Subcutaneous adipose tissue (tissue), 4 donors: ENCODE measurements around the gene TRDN. TPM values are rescaled to one million over a fixed set of nuclear protein-coding genes. Genes with fewer than 3 reads are reported as not detected.

Source experiments
- total RNA-seq, 4 donors: library from RNA; depleted of rRNA; stranded (reverse); fragments of >200 nt; gene quantifications; one replicate each; pipeline ENCODE4 v1.1.0, GENCODE V29; 2016
- TF ChIP-seq, protein P1 (sequence below): fragments of 450-650 bp; IDR thresholded peaks from one replicate; pipeline ENCODE4 v1.5.1; 2016; ENCODE audit warnings: low read depth, mild to moderate bottlenecking, control low read depth, antibody characterized with exemption, moderate library complexity

TRDN gene
- total RNA-seq, 4 donors from 2014 or later = under 0.01 to 2.8 (median 2.2) TPM; not detected in 1

DNA sequence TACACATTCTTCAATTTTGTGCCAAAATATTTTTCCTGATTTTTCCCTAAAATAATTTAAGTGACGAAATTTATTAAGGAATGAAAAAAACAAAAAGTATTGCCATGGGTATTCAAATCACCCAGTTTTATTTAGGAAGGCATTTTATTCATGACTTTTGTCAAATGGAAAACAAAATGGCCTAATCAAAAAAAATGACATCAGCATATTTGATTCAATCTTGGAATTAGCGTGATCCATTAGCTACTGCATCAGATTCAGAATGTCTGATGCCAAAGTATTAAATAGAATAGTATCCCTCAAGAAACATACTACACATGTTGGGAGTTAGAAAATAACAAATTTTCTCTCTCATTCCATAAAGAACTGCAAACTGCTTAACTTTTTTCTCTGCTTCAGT, 129.2 kb downstream of the TRDN start:
- TF ChIP-seq, protein P1, sequence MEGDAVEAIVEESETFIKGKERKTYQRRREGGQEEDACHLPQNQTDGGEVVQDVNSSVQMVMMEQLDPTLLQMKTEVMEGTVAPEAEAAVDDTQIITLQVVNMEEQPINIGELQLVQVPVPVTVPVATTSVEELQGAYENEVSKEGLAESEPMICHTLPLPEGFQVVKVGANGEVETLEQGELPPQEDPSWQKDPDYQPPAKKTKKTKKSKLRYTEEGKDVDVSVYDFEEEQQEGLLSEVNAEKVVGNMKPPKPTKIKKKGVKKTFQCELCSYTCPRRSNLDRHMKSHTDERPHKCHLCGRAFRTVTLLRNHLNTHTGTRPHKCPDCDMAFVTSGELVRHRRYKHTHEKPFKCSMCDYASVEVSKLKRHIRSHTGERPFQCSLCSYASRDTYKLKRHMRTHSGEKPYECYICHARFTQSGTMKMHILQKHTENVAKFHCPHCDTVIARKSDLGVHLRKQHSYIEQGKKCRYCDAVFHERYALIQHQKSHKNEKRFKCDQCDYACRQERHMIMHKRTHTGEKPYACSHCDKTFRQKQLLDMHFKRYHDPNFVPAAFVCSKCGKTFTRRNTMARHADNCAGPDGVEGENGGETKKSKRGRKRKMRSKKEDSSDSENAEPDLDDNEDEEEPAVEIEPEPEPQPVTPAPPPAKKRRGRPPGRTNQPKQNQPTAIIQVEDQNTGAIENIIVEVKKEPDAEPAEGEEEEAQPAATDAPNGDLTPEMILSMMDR = no peak

DNA sequence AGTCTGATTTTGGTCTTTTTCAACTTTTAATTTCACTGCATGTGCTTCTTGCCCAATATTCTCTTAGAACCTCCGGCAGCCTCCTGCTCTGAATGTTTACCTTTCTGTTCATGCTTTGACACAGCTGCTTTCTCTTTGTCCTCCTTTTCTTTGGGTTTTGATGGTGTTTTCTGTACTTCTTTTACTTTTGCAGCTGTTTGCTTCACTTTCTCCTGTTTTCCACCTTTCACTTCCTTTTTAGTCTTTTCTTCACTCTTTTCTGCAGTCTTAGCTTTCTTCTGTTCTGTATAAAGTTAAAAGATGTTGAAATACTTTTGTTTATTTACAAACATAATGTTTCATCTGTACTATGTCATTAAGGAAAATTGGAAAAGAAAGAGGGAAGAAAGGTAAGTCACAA, 133.1 kb downstream of the TRDN start:
- TF ChIP-seq, protein P1 = no peak

DNA sequence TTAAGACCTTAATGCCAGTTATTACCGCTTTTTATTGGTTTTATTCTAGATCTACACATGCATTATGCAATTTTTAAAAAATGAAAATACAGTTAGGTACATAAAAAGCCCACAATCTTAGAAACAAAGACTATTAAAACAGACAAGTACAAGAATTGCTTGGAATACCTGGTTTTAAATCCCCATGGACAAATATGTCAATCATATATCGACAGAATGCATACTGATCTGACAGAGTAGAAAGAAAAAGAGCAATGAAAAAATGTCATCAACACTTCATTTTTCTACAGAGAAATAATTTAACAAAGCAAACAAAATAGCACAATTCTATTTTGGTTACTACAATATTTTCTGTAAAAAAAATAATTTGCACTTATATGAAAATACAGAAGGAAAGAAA, 139.7 kb downstream of the TRDN start:
- TF ChIP-seq, protein P1 = no peak

DNA sequence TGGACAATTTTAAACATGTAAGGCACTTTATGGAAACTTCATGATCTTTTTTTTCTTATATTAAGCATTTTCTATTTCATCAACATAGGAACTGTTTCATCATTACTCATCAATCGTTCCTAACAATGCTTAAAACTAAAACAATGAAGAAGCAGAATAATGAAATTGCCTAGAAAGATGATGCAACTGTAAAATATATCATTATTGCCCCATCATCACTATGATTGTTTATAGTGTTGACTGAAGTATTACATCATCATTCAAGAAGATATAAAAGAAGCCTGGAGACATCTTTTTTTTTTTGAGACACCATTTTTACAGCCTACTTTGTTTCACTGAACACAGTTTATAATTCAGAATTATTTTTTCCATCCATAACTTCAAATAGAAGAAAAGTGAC, 147.2 kb downstream of the TRDN start:
- TF ChIP-seq, protein P1 = no peak

DNA sequence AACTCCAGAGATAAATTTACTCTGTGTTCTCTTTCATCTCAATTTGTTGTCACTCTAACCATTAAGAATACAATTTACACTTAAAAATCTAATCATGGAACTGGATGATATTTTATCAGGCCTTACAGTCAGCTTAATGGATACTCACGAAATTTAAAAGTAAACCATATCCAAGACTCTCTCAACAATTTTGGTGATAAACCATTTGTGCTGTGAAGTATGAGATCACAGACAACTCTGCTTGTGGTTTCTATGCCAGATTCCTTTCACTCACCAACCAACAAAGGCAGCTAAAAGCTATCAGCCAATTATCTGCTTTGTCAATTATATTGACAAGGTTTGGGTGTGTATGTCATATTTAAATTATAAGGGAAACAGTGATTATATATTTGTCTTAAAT, 155.8 kb downstream of the TRDN start:
- TF ChIP-seq, protein P1 = no peak

DNA sequence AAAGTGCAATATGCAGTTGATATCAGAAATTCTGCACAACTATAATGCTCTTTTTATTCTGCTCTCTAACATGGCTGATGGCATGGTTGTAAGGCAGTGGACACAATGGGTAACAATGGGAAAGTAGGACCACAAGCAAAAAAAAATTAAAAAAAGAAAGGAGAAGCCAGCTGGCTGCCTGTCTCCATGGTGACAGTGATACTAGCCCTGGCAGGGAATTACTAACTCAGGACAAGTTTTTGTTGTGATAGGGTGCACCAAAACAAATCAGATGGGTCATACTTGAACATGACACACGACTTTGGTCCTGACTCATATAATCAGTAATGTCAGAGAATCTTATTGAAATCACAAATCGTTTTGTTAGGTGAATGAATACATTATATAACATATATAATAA, 169.4 kb downstream of the TRDN start:
- TF ChIP-seq, protein P1 = no peak

DNA sequence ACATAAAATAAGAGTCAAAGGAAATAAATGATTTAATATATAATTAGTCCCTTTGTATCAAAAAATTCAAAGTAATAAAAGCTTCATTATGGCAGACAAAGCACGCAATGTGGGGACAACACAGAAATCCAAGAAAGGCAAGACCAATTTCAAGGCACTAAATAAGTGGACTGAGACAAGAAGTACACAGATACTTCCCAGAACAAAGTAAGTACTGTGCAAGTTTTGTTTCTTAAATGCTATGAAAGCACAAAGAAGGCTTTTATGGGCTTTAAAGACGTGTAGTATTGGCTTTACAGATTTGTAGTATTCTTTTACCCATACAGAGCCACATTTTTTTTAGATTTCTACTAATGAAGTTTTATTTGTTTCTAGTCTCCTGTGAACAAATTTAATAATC, 174.6 kb downstream of the TRDN start:
- TF ChIP-seq, protein P1 = no peak

DNA sequence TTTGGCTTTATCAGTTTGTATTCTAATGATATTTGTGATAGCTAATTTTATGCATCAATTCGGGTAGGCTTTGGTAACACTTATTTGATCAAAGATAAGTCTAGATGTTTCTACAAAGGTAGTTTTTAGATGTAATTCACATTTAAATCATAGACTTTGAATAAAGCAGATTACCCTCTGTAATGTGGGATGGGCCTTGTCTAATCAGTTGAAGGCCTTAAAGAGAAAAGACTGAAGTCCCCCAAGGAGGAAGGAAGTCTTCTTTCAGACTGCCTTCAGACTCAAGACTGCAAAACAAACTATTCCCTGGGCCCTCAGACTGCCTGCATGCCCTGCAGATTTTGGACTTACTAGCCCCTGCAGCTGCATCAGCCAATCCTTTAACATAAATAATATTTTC, 178.5 kb downstream of the TRDN start:
- TF ChIP-seq, protein P1 = no peak
